Panc1 (cell line): ENCODE measurements around the gene CARMIL3. TPM values are rescaled to one million over a fixed set of nuclear protein-coding genes. Genes with fewer than 3 reads are reported as not detected.

Experiments
- ATAC-seq: fragments of 200-7000 bp; cut with Tn5 transposase; 2 replicates; pipeline ENCODE4 v1.9.1; 2020; ENCODE audit warnings: mild to moderate bottlenecking, moderate library complexity
- BruUV-seq: library from RNA; stranded (reverse); fragments of 400-500 nt; replicated peaks from 2 replicates; lab custom pipeline; 2021; lab: Mats Ljungman, UMichigan
- CTCF ChIA-PET: fragments of 300-600 bp; sonication (Branson Sonifier 250); formaldehyde crosslinking; loops from one replicate; lab custom pipeline; 2022; ENCODE audit warnings: antibody characterized with exemption; lab: Charles Lee
- POLR2A ChIA-PET: fragments of 300-600 bp; sonication (Branson Sonifier 250); formaldehyde crosslinking; loops from one replicate; lab custom pipeline; 2022; ENCODE audit warnings: antibody characterized with exemption; lab: Charles Lee
- DNase-seq: peaks from one replicate; pipeline ENCODE4 v3.0.0-alpha.2; 2010; ENCODE audit warnings: low read depth, low spot score
- H3K27ac ChIP-seq: 2 replicates; pipeline ENCODE4 v1.5.1; 2011; ENCODE audit warnings: mild to moderate bottlenecking, low read length, inconsistent platforms
- H3K27me3 ChIP-seq: fragments of 200-500 bp; sonication (Bioruptor generic); 2 replicates; pipeline ENCODE4 v1.6.0; 2014; ENCODE audit warnings: low read length, inconsistent platforms; ENCODE audit not compliant: control insufficient read depth, insufficient read depth
- H3K36me3 ChIP-seq: fragments of 200-500 bp; sonication (Bioruptor generic); 2 replicates; pipeline ENCODE4 v1.5.1; 2014; ENCODE audit warnings: inconsistent platforms, mild to moderate bottlenecking, low read length, moderate library complexity; ENCODE audit not compliant: control insufficient read depth, insufficient read depth
- H3K4me1 ChIP-seq: 2 replicates; pipeline ENCODE4 v1.5.1; 2011; ENCODE audit warnings: inconsistent platforms, mild to moderate bottlenecking, low read length, moderate library complexity; ENCODE audit not compliant: control insufficient read depth, insufficient read depth
- H3K4me3 ChIP-seq, 2 experiments: 2 replicates each; pipeline ENCODE4 v1.5.1; 2011 to 2012; ENCODE audit warnings: low read depth in 2 of 2, low read length in 2 of 2, mild to moderate bottlenecking in 2 of 2, inconsistent platforms in 1 of 2, moderate library complexity in 1 of 2
- H3K9me3 ChIP-seq: fragments of 200-500 bp; sonication (Bioruptor generic); 2 replicates; pipeline ENCODE4 v1.5.1; 2014; ENCODE audit warnings: low read depth, mild to moderate bottlenecking, inconsistent platforms, low read length, moderate library complexity; ENCODE audit not compliant: control insufficient read depth, insufficient read depth
- CTCF ChIP-seq: fragments of 450-650 bp; IDR thresholded peaks from 2 replicates; pipeline ENCODE4 v1.5.1; 2017; ENCODE audit warnings: mild to moderate bottlenecking
- POLR2AphosphoS5 ChIP-seq: IDR thresholded peaks from 2 replicates; pipeline ENCODE4 v1.6.1; 2012; ENCODE audit warnings: mild to moderate bottlenecking, low read depth, low read length, moderate library complexity
- REST ChIP-seq, 2 experiments: IDR thresholded peaks; 2 replicates each; pipeline ENCODE4 v1.6.1; 2011 to 2012; ENCODE audit warnings: low read depth in 2 of 2, control low read depth in 1 of 2, low read length in 1 of 2, mild to moderate bottlenecking in 1 of 2, moderate library complexity in 1 of 2; ENCODE audit not compliant: insufficient read depth in 1 of 2
- TCF7L2 ChIP-seq: IDR thresholded peaks from 2 replicates; pipeline ENCODE4 v1.6.1; 2011; ENCODE audit warnings: mild to moderate bottlenecking, low read depth, low read length, inconsistent platforms
- in situ Hi-C: cut with HindIII; loops from 2 replicates; pipeline ENCODE4 v1.10.0; 2016; ENCODE audit warnings: low sequenced_read_pairs, low pct_unique_long_range_greater_than_20kb
- intact Hi-C: fragments of 100-400 bp; cut with micrococcal nuclease; formaldehyde crosslinking; loops from one replicate; pipeline ENCODE4 v1.10.0; 2022; ENCODE audit not compliant: unreplicated experiment
- total RNA-seq: library from RNA; stranded (reverse); gene quantifications from one replicate; pipeline ENCODE4 v1.2.1, GENCODE V29; 2021; ENCODE audit not compliant: unreplicated experiment

CARMIL3 gene
- total RNA-seq, 1 experiment from 2014 or later = 0.15 TPM

- H3K27me3 ChIP-seq = no peaks in the 10 kb centered on the region
- intact Hi-C loops = no loop called here
Observed at GRCh38 chr14:24072436-24072835, 20.6 kb downstream of the CARMIL3 start.

GRCh38 chr14:24072881-24073877 lies 21.4 kb downstream of the CARMIL3 start:
- H3K27ac ChIP-seq = no peak overlapping the region
- no peak overlapping the region for H3K4me3 ChIP-seq
- H3K4me1 ChIP-seq = no peaks in the 10 kb centered on the region
- H3K27me3 ChIP-seq = no peaks in the 10 kb centered on the region
- ChIA-PET CTCF (no interaction called here), POLR2A (interaction anchor here (0.6 kb wide), 1 partner anchor 21 kb away, joined by 3 read pairs; the partner anchor contains the start of gene CARMIL3)
- TF ChIP-seq POLR2AphosphoS5 (no peak), TCF7L2 (no peak), CTCF (no peak), REST (IDR thresholded peaks at IDR 0.05; ENCODE audit: insufficient read depth in 1 of 2, low read depth in 2 of 2, low read length in 1 of 2) (no peak)
- H3K36me3 ChIP-seq = no peaks in the 10 kb centered on the region
- no peak for ATAC-seq
- no TSS peak for BruUV-seq
- intact Hi-C loops = no loop called here
- in situ Hi-C loops = no loop called here
- no peak for DNase-seq
- H3K9me3 ChIP-seq = no peaks in the 10 kb centered on the region

More at GRCh38 chr14:24072436-24072835, 20.6 kb downstream of the CARMIL3 start:
- H3K9me3 ChIP-seq = no peaks in the 10 kb centered on the region
- DNase-seq (no peak), ATAC-seq (no peak)
- no TSS peak for BruUV-seq
- no peak for TF ChIP-seq CTCF
- no peak overlapping the region for H3K4me3 ChIP-seq
- H3K4me1 ChIP-seq = no peaks in the 10 kb centered on the region
- ChIA-PET CTCF (no interaction called here), POLR2A (interaction anchor here (0.6 kb wide), 2 partner anchors 20 to 38 kb away, joined by 3 to 18 read pairs; partner anchors contain the start of gene CARMIL3)
- in situ Hi-C loops = no loop called here
- H3K27ac ChIP-seq = no peak overlapping the region
- no peaks in the 10 kb centered on the region for H3K36me3 ChIP-seq
